IPS-18c (cell line): Measurements from ENCODE around the gene SPTLC3.

Experiments used
- H3K4me3 ChIP-seq: 2 replicates; pipeline ENCODE4 v1.7.0; 2013; ENCODE audit warnings: low read depth, mild to moderate bottlenecking, low read length, moderate library complexity; ENCODE audit not compliant: insufficient read depth
- H3K9me3 ChIP-seq: one replicate; pipeline ENCODE4 v1.6.1; 2013; ENCODE audit warnings: mild to moderate bottlenecking, low read length, moderate library complexity; ENCODE audit not compliant: control insufficient read depth, insufficient read depth

SPTLC3 gene

DNA sequence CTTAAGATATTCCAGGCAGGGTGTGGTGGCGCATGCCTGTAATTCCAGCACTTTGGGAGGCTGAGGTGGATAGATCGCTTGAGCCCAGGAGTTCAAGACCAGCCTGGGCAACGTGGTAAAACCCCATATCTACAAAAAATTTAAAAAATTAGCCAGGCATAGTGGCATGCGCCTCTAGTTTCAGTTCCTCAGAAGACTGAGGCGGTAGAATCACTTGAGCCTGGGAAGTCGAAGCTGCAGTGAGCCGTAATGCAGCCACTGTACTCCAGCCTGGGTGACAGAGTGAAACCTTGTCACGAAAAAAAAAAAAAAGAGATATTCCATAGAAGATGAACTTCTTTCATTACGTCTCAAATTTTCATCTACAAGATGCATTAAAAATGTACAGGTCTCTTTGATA lies 165.6 kb downstream of the SPTLC3 start:
- no peaks in the 10 kb centered on the region for H3K9me3 ChIP-seq
- no peak overlapping the region for H3K4me3 ChIP-seq

GRCh38 chr20:13180986-13181889 lies 172.5 kb downstream of the SPTLC3 start:
- no peak overlapping the region for H3K4me3 ChIP-seq
- no peaks in the 10 kb centered on the region for H3K9me3 ChIP-seq

DNA sequence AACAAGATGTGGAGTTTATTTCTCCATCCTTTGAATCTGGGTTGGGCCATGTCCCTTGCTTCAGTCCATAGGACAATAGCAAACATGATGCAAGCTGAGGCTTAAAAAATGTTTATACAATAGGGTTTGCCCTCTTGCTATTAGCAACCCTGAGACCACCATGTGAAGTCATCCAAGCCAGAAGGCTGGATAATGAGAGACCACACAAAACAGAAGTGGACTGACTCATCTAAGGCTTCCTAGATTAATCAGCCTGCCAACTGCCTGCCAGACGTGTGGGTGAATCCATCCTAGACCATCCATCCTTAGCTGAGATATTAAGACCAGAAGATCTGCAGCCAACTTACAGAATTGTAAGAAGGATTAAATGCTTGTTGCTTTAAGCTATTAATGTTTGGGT lies 174.2 kb downstream of the SPTLC3 start:
- no peaks in the 10 kb centered on the region for H3K9me3 ChIP-seq
- H3K4me3 ChIP-seq = no peak overlapping the region

- H3K9me3 ChIP-seq = no peaks in the 10 kb centered on the region
- no peak overlapping the region for H3K4me3 ChIP-seq
These were observed 177.4 kb downstream of the SPTLC3 start for GRCh38 chr20:13186043-13186774.

- Histone ChIP-seq H3K9me3 (no peaks in the 10 kb centered on the region), H3K4me3 (no peak overlapping the region)
These were observed 179.1 kb downstream of the SPTLC3 start for GRCh38 chr20:13187899-13188298.

DNA sequence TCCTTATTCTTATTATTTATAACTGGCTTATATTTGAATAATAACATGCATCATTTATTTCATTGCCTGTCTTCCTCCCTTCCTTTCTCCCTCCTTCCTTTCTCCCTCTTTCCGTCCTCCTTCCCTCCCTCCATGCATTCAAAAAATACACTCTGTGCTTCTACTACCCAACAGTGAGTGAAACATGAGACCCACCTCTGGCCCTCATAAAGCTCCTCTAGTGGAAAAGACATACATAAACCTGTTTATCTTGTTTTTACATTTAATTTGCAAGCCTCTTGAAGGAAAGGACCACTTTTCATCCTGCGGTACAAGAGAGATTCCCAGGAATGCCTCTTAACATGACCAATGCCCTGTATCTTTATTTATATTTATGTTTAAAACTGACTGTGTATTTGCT lies 190.5 kb downstream of the SPTLC3 start:
- Histone ChIP-seq H3K9me3 (no peaks in the 10 kb centered on the region), H3K4me3 (no peak overlapping the region)

DNA sequence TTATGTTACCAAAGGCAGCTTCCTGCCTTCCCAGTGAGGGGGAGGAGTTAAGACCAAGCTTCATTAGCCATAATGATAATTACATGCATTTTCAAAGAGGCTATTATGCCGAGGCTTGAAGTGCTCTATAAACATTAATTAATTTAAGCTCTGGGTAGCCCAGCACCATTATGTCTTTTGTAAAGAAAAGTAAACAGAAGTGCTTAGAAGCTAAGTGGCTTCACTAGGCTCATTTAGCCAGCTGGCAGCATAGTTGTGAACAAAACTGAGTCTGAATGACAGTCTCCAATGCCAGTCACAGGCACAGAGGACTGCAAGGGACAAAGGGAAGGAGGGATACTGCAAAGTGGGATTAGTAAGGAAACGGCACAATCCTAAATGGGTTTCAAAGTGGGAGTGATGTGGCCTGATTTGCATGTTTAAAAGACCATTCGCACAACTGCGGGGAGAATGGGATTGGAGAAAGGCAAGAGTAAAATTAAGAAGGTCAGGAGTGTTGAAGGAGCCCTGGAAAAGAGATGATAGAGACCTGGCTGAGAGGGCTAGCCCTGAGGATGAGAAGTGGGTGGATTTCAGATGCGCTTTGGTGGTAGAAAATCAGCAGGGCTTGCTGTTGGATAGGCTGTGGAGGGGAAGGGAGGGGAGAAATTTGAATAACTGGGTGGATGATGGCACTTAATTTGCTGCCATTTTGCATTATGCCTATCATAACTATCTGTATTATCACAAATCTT lies 192.2 kb downstream of the SPTLC3 start:
- Histone ChIP-seq H3K9me3 (no peaks in the 10 kb centered on the region), H3K4me3 (no peak overlapping the region)

GRCh38 chr20:13202565-13202964 lies 193.8 kb downstream of the SPTLC3 start:
- Histone ChIP-seq H3K9me3 (no peaks in the 10 kb centered on the region), H3K4me3 (no peak overlapping the region)

GRCh38 chr20:13205425-13205824 lies 196.7 kb downstream of the SPTLC3 start:
- Histone ChIP-seq H3K4me3 (no peak overlapping the region), H3K9me3 (no peaks in the 10 kb centered on the region)

- no peak overlapping the region for H3K4me3 ChIP-seq
- H3K9me3 ChIP-seq = no peaks in the 10 kb centered on the region
These were observed 197.2 kb downstream of the SPTLC3 start for GRCh38 chr20:13205848-13206434.

DNA sequence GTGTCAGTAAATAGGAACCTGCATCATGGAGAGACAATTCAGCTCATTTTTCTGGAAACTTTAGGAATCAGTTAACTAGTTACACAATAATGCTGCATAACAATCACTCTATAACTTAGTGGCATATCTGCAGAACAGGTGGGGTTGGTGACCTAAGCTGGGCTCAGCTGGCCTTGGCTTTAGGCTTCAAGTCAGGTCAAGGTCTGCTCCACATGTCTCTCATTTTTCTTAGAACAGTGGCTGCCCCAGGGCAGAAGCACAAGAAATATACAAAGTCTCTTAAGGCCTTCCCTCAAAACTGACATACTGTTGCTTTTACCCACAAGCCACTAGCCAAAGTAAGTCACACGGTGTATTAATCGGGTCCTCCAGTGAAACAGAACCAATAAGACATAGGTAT lies 198.2 kb downstream of the SPTLC3 start:
- Histone ChIP-seq H3K9me3 (no peaks in the 10 kb centered on the region), H3K4me3 (no peak overlapping the region)

GRCh38 chr20:13211956-13212618 lies 203.3 kb downstream of the SPTLC3 start:
- Histone ChIP-seq H3K9me3 (no peaks in the 10 kb centered on the region), H3K4me3 (no peak overlapping the region)

DNA sequence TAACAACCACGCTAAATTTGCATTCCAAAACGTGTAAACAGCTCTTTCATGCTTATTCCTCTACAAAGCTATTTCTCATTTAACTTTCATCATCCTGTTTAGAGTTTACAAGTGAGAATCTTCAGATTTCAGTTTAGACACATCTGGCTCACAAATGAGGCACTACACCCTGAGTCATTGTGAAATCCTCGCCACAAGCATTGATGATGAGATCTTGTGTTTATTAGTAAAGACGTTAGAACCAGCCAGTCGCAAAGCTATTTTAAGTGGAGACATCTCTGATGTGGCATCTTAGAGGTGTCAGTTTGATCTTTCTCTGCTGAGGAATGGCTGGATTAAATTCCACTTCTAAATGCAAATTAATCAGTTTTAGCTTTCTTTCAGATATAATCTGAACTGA lies 204.0 kb downstream of the SPTLC3 start:
- no peaks in the 10 kb centered on the region for H3K9me3 ChIP-seq
- no peak overlapping the region for H3K4me3 ChIP-seq

DNA sequence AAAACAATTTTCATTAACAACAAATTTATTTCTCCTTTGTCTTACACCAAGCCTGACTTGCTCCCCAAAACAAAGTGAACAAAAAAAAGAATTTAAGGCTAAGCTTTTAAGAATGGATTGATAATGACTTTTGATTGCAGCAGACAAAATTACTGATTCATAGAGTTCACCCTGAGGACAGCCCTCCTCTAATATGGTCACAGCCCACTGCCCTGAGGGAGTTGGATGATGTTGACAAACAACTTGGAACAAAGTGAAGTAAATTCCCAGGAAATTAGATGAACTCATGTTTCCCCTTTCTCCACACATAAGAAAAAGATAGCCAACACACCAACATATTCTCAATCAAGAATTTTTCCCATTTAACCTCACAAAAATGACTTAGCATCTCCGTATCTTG lies 204.6 kb downstream of the SPTLC3 start:
- Histone ChIP-seq H3K9me3 (no peaks in the 10 kb centered on the region), H3K4me3 (no peak overlapping the region)

GRCh38 chr20:13216533-13216932 lies 207.8 kb downstream of the SPTLC3 start:
- Histone ChIP-seq H3K9me3 (peaks cover 2% of the 10 kb centered on the region), H3K4me3 (no peak overlapping the region)
